Spleen (tissue), 7 donors: ENCODE results near the gene PLEKHA4.

Source experiments
- CTCF ChIP-seq, 11 experiments: fragments of 200-600 bp in 7 of 11; fragments of 450-650 bp in 4 of 11; sonication (generic) in 4 of 11; IDR thresholded peaks in 8 of 11; conservative IDR thresholded peaks in 3 of 11; 1 replicate in 7 of 11; 2 replicates in 4 of 11; pipeline versions ENCODE4 v1.4.0 to v1.8.0; 2016 to 2021; ENCODE audit warnings: antibody characterized with exemption in 11 of 11, inconsistent platforms in 4 of 11, mild to moderate bottlenecking in 1 of 11
- POLR2A ChIP-seq, 3 donors: fragments of 450-650 bp; IDR thresholded peaks; one replicate each; pipeline ENCODE4 v1.5.1; 2017; ENCODE audit warnings: antibody characterized with exemption in 3 of 3, mild to moderate bottlenecking in 1 of 3
- POLR2AphosphoS5 ChIP-seq, 3 donors: sonication (generic); formaldehyde crosslinking; IDR thresholded peaks; one replicate each; pipeline ENCODE4 v1.5.1; 2017; ENCODE audit warnings: antibody characterized with exemption in 3 of 3
- donor health status: DM: no; HTN: no; CAD: no; lungs with moderate emphysema.
- donor health status: DM: no; HTN: no; CAD: no.
- donor health status: DM: no; HTN: no; CAD: no.

- TF ChIP-seq POLR2AphosphoS5 (IDR thresholded peaks at IDR 0.05) (no peak), CTCF (IDR thresholded peaks at IDR 0.05 in 8 of 11, conservative IDR thresholded peaks at IDR 0.05 in 3 of 11) (no peak), POLR2A (IDR thresholded peaks at IDR 0.05) (no peak)
These were observed 9.4 kb upstream of the PLEKHA4 start for GRCh38 chr19:48877855-48878195.
